ENCODE data around the gene ODF2. TPM values are rescaled to one million over a fixed set of nuclear protein-coding genes. Genes with fewer than 3 reads are reported as not detected.

Gene ODF2
- total RNA-seq, 1 experiment from 2014 or later, result 36.8 TPM

DNA sequence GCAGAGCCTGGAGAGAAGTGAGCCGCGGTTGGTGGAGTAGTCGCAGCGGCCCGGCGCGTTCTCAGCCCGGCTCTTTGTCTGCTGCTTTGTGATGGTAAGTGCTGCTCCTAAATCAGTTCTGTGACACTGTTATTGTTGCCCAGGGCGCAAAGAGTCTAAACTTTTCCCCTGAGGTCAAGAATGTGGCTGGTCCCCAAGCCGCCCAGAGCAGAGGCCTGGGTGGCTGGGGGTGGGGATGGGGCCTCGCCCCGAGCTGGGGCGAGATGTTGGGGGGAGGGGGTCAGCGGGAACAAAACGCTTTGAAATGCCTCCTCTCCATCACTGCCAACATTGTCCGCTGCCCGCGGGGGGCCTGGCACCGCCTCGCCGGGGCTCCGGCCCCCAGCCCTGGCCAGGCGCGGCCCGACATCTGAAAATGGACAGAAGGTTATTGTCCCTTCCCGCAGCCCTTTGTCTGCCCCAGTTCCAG, 46.8 kb upstream of the ODF2 start:
- ATAC-seq (no peak), DNase-seq (ENCODE audit: low read depth, low spot score) (no peak)
- Histone ChIP-seq H3K27ac (ENCODE audit: low read length) (no peak overlapping the region), H3K9me3 (ENCODE audit: control insufficient read depth, insufficient read depth, low read depth, low read length) (no peaks in the 10 kb centered on the region), H3K4me1 (ENCODE audit: control insufficient read depth, insufficient read depth, low read length) (peaks cover 9% of the 10 kb centered on the region; the same call in 1 of the 2 replicates), H3K27me3 (ENCODE audit: control insufficient read depth, insufficient read depth, low read length) (no peaks in the 10 kb centered on the region), H3K36me3 (ENCODE audit: control insufficient read depth, insufficient read depth, low read length) (no peaks in the 10 kb centered on the region), H3K4me3 (ENCODE audit: low read depth in 2 of 2, low read length in 2 of 2) (no peak overlapping the region)
- ChIA-PET CTCF (interaction anchor here (0.6 kb wide), 1 partner anchor 38 kb away, joined by 3 read pairs; the partner anchor contains the start of gene URM1), POLR2A (no interaction called here)
- no TSS peak for BruUV-seq (replicated peaks)
- in situ Hi-C loops (cut with HindIII; ENCODE audit: low pct_unique_long_range_greater_than_20kb, low sequenced_read_pairs), result no loop called here
- intact Hi-C loops (cut with micrococcal nuclease; ENCODE audit: unreplicated experiment), result no loop called here
- TF ChIP-seq, protein P1, sequence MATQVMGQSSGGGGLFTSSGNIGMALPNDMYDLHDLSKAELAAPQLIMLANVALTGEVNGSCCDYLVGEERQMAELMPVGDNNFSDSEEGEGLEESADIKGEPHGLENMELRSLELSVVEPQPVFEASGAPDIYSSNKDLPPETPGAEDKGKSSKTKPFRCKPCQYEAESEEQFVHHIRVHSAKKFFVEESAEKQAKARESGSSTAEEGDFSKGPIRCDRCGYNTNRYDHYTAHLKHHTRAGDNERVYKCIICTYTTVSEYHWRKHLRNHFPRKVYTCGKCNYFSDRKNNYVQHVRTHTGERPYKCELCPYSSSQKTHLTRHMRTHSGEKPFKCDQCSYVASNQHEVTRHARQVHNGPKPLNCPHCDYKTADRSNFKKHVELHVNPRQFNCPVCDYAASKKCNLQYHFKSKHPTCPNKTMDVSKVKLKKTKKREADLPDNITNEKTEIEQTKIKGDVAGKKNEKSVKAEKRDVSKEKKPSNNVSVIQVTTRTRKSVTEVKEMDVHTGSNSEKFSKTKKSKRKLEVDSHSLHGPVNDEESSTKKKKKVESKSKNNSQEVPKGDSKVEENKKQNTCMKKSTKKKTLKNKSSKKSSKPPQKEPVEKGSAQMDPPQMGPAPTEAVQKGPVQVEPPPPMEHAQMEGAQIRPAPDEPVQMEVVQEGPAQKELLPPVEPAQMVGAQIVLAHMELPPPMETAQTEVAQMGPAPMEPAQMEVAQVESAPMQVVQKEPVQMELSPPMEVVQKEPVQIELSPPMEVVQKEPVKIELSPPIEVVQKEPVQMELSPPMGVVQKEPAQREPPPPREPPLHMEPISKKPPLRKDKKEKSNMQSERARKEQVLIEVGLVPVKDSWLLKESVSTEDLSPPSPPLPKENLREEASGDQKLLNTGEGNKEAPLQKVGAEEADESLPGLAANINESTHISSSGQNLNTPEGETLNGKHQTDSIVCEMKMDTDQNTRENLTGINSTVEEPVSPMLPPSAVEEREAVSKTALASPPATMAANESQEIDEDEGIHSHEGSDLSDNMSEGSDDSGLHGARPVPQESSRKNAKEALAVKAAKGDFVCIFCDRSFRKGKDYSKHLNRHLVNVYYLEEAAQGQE (IDR thresholded peaks at IDR 0.05; ENCODE audit: insufficient read depth in 1 of 2, low read depth in 2 of 2, low read length in 1 of 2), result no peak
- no peak for TF ChIP-seq SIN3A (IDR thresholded peaks at IDR 0.05; ENCODE audit: borderline replicate concordance, insufficient read depth, low read depth, low read length)
- TF ChIP-seq, protein P2, sequence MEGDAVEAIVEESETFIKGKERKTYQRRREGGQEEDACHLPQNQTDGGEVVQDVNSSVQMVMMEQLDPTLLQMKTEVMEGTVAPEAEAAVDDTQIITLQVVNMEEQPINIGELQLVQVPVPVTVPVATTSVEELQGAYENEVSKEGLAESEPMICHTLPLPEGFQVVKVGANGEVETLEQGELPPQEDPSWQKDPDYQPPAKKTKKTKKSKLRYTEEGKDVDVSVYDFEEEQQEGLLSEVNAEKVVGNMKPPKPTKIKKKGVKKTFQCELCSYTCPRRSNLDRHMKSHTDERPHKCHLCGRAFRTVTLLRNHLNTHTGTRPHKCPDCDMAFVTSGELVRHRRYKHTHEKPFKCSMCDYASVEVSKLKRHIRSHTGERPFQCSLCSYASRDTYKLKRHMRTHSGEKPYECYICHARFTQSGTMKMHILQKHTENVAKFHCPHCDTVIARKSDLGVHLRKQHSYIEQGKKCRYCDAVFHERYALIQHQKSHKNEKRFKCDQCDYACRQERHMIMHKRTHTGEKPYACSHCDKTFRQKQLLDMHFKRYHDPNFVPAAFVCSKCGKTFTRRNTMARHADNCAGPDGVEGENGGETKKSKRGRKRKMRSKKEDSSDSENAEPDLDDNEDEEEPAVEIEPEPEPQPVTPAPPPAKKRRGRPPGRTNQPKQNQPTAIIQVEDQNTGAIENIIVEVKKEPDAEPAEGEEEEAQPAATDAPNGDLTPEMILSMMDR (IDR thresholded peaks at IDR 0.05), result no peak
- TF ChIP-seq POLR2AphosphoS5 (IDR thresholded peaks at IDR 0.05; ENCODE audit: low read depth, low read length), result no peak
- TF ChIP-seq TCF7L2 (IDR thresholded peaks at IDR 0.05; ENCODE audit: low read depth, low read length), result no peak

DNA sequence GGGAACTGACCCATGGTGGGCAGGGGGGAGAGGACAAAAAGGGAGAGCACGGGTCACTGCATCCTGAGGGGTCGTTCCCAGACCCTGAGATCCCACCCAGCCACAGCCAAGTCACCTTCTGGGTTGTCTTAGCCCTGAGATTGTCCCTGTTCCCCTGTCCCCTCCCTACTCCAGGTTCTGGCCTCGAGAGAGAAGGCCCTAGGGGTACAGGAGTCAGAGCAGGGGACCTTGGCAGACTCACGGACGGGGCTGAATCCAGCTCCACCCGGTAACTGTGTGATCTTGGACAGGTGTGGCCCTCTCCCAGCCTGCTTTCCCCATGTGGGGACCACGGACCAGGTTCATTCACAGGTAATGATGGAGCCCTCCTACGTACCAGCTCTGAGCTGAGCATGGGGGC, 46.4 kb upstream of the ODF2 start:
- no peak overlapping the region for H3K27ac ChIP-seq (ENCODE audit: low read length)
- CTCF ChIA-PET, result interaction anchor here (0.6 to 0.9 kb wide), 2 partner anchors 39 to 47 kb away, joined by 3 read pairs; partner anchors contain the start of gene URM1
- no peak overlapping the region for H3K4me3 ChIP-seq (ENCODE audit: low read depth in 2 of 2, low read length in 2 of 2)
- in situ Hi-C loops (cut with HindIII; ENCODE audit: low pct_unique_long_range_greater_than_20kb, low sequenced_read_pairs), result no loop called here
- H3K9me3 ChIP-seq (ENCODE audit: control insufficient read depth, insufficient read depth, low read depth, low read length), result no peaks in the 10 kb centered on the region
- 0 out of 2 replicates have a peak, but pooled peaks have one; percentile 5 for ATAC-seq
- intact Hi-C loops (cut with micrococcal nuclease; ENCODE audit: unreplicated experiment), result no loop called here
- TF ChIP-seq TCF7L2 (IDR thresholded peaks at IDR 0.05; ENCODE audit: low read depth, low read length) (no peak), POLR2AphosphoS5 (IDR thresholded peaks at IDR 0.05; ENCODE audit: low read depth, low read length) (no peak), SIN3A (IDR thresholded peaks at IDR 0.05; ENCODE audit: borderline replicate concordance, insufficient read depth, low read depth, low read length) (no peak)
- TF ChIP-seq, protein P2 (IDR thresholded peaks at IDR 0.05), result no peak
- TF ChIP-seq, protein P1 (IDR thresholded peaks at IDR 0.05; ENCODE audit: insufficient read depth in 1 of 2, low read depth in 2 of 2, low read length in 1 of 2), result no peak
- no peaks in the 10 kb centered on the region for H3K36me3 ChIP-seq (ENCODE audit: control insufficient read depth, insufficient read depth, low read length)
- DNase-seq (ENCODE audit: low read depth, low spot score), result no peak
- BruUV-seq (replicated peaks), result no TSS peak
- H3K27me3 ChIP-seq (ENCODE audit: control insufficient read depth, insufficient read depth, low read length), result no peaks in the 10 kb centered on the region
- peaks cover 9% of the 10 kb centered on the region; the same call in 1 of the 2 replicates for H3K4me1 ChIP-seq (ENCODE audit: control insufficient read depth, insufficient read depth, low read length)
- POLR2A ChIA-PET, result no interaction called here

Data from Panc1 (cell line).